B cell (primary cell): ENCODE measurements around the gene SLC20A1. TPM values are rescaled to one million over a fixed set of nuclear protein-coding genes. Genes with fewer than 3 reads are reported as not detected.

Source experiments
- ATAC-seq: fragments of 200-7000 bp; cut with Tn5 transposase; one replicate; pipeline ENCODE4 v1.10.0; 2021; ENCODE audit warnings: low read depth, mild to moderate bottlenecking, moderate number of reproducible peaks, moderate library complexity
- CTCF ChIA-PET: fragments of 350-600 bp; sonication (Branson Sonifier 250); formaldehyde crosslinking; loops from one replicate; lab custom pipeline; 2021; ENCODE audit warnings: antibody characterized with exemption, inconsistent platforms; lab: Charles Lee
- POLR2A ChIA-PET: fragments of 350-600 bp; sonication (Branson Sonifier 250); formaldehyde crosslinking; loops from one replicate; lab custom pipeline; 2021; ENCODE audit warnings: antibody characterized with exemption; lab: Charles Lee
- DNase-seq: peaks from one replicate; pipeline ENCODE4 v3.0.0; 2013
- H2AFZ ChIP-seq: 2 replicates; pipeline ENCODE4 v1.6.1; 2012; ENCODE audit warnings: mild to moderate bottlenecking, low read depth, low read length; ENCODE audit not compliant: insufficient read depth, poor library complexity, severe bottlenecking
- H3K27ac ChIP-seq, 2 donors: 1 replicate in 1 of 2; 2 replicates in 1 of 2; pipeline ENCODE4 v1.5.1; 2012 to 2013; ENCODE audit warnings: low read length in 2 of 2, mild to moderate bottlenecking in 2 of 2, moderate library complexity in 1 of 2
- H3K27me3 ChIP-seq, 4 experiments: fragments of 200-600 bp in 1 of 4; sonication (generic) in 1 of 4; replicated peaks in 1 of 4; 1 replicate in 2 of 4; 2 replicates in 2 of 4; pipeline versions ENCODE4 v1.6.1 to v1.7.0; 2013 to 2016; ENCODE audit warnings: low read length in 3 of 4, mild to moderate bottlenecking in 2 of 4, mixed read lengths in 1 of 4, moderate library complexity in 1 of 4; ENCODE audit not compliant: insufficient read depth in 4 of 4, control insufficient read depth in 3 of 4; ENCODE audit errors: control extremely low read depth in 1 of 4
- H3K36me3 ChIP-seq, 2 experiments: replicated peaks in 1 of 2; 1 replicate in 1 of 2; 2 replicates in 1 of 2; pipeline versions ENCODE4 v1.6.1 to v1.7.1; 2013; ENCODE audit warnings: low read length in 1 of 2; ENCODE audit not compliant: insufficient read depth in 2 of 2, control insufficient read depth in 1 of 2; ENCODE audit errors: control extremely low read depth in 1 of 2, extremely low read depth in 1 of 2
- H3K4me1 ChIP-seq, 2 donors: fragments of 200-600 bp in 1 of 2; sonication (generic) in 1 of 2; 1 replicate in 1 of 2; 2 replicates in 1 of 2; pipeline versions ENCODE4 v1.5.1 to v1.6.1; 2013 to 2017; ENCODE audit warnings: low read length in 2 of 2; ENCODE audit not compliant: control insufficient read depth in 2 of 2, insufficient read depth in 2 of 2
- H3K4me2 ChIP-seq: replicated peaks from 2 replicates; pipeline ENCODE3; 2012; ENCODE audit warnings: mild to moderate bottlenecking, low read depth, low read length; ENCODE audit not compliant: poor library complexity, severe bottlenecking
- H3K4me3 ChIP-seq, 5 experiments: fragments of 200-600 bp in 1 of 5; sonication (generic) in 1 of 5; 1 replicate in 3 of 5; 2 replicates in 2 of 5; pipeline versions ENCODE4 v1.5.1 to v1.7.0; 2011 to 2016; ENCODE audit warnings: low read length in 4 of 5, mild to moderate bottlenecking in 4 of 5, low read depth in 2 of 5, control low read depth in 1 of 5, moderate library complexity in 1 of 5; ENCODE audit not compliant: insufficient read depth in 1 of 5; ENCODE audit errors: control extremely low read depth in 1 of 5, extremely low read depth in 1 of 5
- H3K79me2 ChIP-seq: fragments of 200-600 bp; sonication (generic); one replicate; pipeline ENCODE4 v1.6.0; 2016; ENCODE audit warnings: low read length; ENCODE audit not compliant: control insufficient read depth, insufficient read depth
- H3K9ac ChIP-seq: fragments of 200-600 bp; sonication (generic); 2 replicates; pipeline ENCODE4 v1.6.1; 2017; ENCODE audit warnings: mild to moderate bottlenecking, low read length, moderate library complexity
- H3K9me3 ChIP-seq, 3 donors: one replicate each; pipeline versions ENCODE4 v1.6.1 to v1.7.1; 2013; ENCODE audit warnings: low read length in 2 of 3; ENCODE audit not compliant: control insufficient read depth in 2 of 3, insufficient read depth in 1 of 3; ENCODE audit errors: control extremely low read depth in 1 of 3
- H4K20me1 ChIP-seq: 2 replicates; pipeline ENCODE4 v1.6.0; 2012; ENCODE audit warnings: mild to moderate bottlenecking, low read length; ENCODE audit not compliant: insufficient read depth, control insufficient read depth, poor library complexity, severe bottlenecking
- H3K27ac Mint-ChIP-seq: one replicate; pipeline ENCODE4 v1.8.0; 2021; ENCODE audit warnings: mixed read lengths
- H3K27me3 Mint-ChIP-seq: one replicate; pipeline ENCODE4 v1.8.0; 2021; ENCODE audit warnings: mixed read lengths
- H3K4me1 Mint-ChIP-seq: one replicate; pipeline ENCODE4 v1.8.0; 2021; ENCODE audit warnings: mixed read lengths
- H3K4me3 Mint-ChIP-seq: one replicate; pipeline ENCODE4 v1.8.0; 2021; ENCODE audit warnings: mixed read lengths
- H3K9me3 Mint-ChIP-seq: one replicate; pipeline ENCODE4 v1.8.0; 2022; ENCODE audit warnings: mixed read lengths; ENCODE audit not compliant: insufficient read depth
- EZH2 ChIP-seq: IDR thresholded peaks from 2 replicates; pipeline ENCODE4 v1.6.1; 2012; ENCODE audit warnings: borderline replicate concordance, low read depth, mild to moderate bottlenecking, moderate library complexity, low read length; ENCODE audit not compliant: insufficient read depth, poor library complexity, severe bottlenecking
- WGBS: methylation state at CpG from one replicate; pipeline ENCODE4 v1.1.5; 2013; ENCODE audit warnings: missing lambda C conversion rate; ENCODE audit not compliant: insufficient coverage; 5-methylcytosine and 5-hydroxymethylcytosine counted together
- intact Hi-C: fragments of 100-400 bp; cut with micrococcal nuclease; formaldehyde crosslinking; loops from one replicate; pipeline ENCODE4 v1.10.0; 2022
- polyA plus RNA-seq: library from polyadenylated mRNA; depleted of rRNA; stranded (reverse); fragments of >200 nt; gene quantifications from 2 replicates; pipeline ENCODE4 v1.2.3, GENCODE V29; 2012
- total RNA-seq, 2 donors: library from RNA; stranded (reverse); fragments of 120-200 nt in 1 of 2; gene quantifications; 1 replicate in 1 of 2; 2 replicates in 1 of 2; pipeline versions ENCODE4 v1.2.3 to v1.2.4, GENCODE V29; 2013 to 2022
- TF ChIP-seq, protein P1 (sequence below): fragments of 200-600 bp; IDR thresholded peaks from one replicate; pipeline ENCODE4 v1.8.0; 2022; ENCODE audit warnings: antibody characterized with exemption, mild to moderate bottlenecking

SLC20A1 gene
- total and polyA plus RNA-seq, 2 donors (not counting 1 experiment from before 2014, with no cell fraction given), result 16.1 to 54.9 TPM

DNA sequence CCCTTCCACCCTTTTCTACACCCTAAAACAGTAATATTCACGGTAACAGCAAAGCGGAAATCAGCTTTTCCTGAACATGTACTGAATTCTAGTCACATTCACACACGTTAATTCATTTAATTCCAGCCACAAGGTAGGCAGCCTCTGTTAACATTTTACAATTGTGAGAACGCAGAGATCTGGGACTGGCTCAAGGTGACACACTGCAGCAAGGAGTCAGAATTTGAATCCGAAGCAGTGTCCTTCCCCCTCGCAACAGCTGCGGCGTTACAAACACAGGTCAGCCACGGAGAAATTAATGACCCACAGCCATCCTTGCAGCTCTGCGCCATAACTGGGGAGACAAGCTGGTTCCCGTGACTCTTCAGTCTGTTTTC is 818 bp upstream of the SLC20A1 start:
- WGBS, result under 1% methylated on average over 11 of the region's 11 CpGs
- H3K27ac Mint-ChIP-seq, result peak overlapping the region; percentile 78
- Histone ChIP-seq H2AFZ (peak overlapping the region; percentile 69), H3K9ac (peak overlapping the region; percentile 98), H3K9me3 (no peaks in the 10 kb centered on the region), H3K4me1 (peaks cover 15 to 20% of the 10 kb centered on the region in 2 donors), H3K79me2 (peaks cover 33% of the 10 kb centered on the region), H3K27me3 (no peaks in the 10 kb centered on the region), H3K4me3 (peak overlapping the region; percentile 52 to 98 (median 85)), H3K36me3 (peaks cover 6 to 21% of the 10 kb centered on the region in 2 experiments), H4K20me1 (peaks cover 19% of the 10 kb centered on the region), H3K27ac (peak overlapping the region; percentile 78 to 96), H3K4me2 (peak overlapping the region; percentile 81)
- ATAC-seq, result no peak
- H3K4me3 Mint-ChIP-seq, result peak overlapping the region; percentile 94
- ChIA-PET POLR2A (interaction anchor here (0.6 to 3.0 kb wide), 8 partner anchors 9 to 763 kb away, joined by 3 to 19 read pairs (median 4); partner anchors contain the start of gene CHCHD5), CTCF (interaction anchor here (0.6 to 4.3 kb wide), 15 partner anchors 10 to 757 kb away, joined by 3 to 48 read pairs (median 4); no protein-coding TSS in a partner anchor)
- no peaks in the 10 kb centered on the region for H3K27me3 Mint-ChIP-seq
- DNase-seq, result no peak
- no peaks in the 10 kb centered on the region for H3K9me3 Mint-ChIP-seq
- intact Hi-C loops, result loop anchor here (1.0 to 5.0 kb wide), 9 partner anchors 14 to 588 kb away; partner anchors contain the start of genes CHCHD5, CKAP2L, POLR1B and TMEM87B
- TF ChIP-seq, protein P1, sequence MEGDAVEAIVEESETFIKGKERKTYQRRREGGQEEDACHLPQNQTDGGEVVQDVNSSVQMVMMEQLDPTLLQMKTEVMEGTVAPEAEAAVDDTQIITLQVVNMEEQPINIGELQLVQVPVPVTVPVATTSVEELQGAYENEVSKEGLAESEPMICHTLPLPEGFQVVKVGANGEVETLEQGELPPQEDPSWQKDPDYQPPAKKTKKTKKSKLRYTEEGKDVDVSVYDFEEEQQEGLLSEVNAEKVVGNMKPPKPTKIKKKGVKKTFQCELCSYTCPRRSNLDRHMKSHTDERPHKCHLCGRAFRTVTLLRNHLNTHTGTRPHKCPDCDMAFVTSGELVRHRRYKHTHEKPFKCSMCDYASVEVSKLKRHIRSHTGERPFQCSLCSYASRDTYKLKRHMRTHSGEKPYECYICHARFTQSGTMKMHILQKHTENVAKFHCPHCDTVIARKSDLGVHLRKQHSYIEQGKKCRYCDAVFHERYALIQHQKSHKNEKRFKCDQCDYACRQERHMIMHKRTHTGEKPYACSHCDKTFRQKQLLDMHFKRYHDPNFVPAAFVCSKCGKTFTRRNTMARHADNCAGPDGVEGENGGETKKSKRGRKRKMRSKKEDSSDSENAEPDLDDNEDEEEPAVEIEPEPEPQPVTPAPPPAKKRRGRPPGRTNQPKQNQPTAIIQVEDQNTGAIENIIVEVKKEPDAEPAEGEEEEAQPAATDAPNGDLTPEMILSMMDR, result no peak
- TF ChIP-seq EZH2, result no peak
- H3K4me1 Mint-ChIP-seq, result peaks cover 26% of the 10 kb centered on the region

DNA sequence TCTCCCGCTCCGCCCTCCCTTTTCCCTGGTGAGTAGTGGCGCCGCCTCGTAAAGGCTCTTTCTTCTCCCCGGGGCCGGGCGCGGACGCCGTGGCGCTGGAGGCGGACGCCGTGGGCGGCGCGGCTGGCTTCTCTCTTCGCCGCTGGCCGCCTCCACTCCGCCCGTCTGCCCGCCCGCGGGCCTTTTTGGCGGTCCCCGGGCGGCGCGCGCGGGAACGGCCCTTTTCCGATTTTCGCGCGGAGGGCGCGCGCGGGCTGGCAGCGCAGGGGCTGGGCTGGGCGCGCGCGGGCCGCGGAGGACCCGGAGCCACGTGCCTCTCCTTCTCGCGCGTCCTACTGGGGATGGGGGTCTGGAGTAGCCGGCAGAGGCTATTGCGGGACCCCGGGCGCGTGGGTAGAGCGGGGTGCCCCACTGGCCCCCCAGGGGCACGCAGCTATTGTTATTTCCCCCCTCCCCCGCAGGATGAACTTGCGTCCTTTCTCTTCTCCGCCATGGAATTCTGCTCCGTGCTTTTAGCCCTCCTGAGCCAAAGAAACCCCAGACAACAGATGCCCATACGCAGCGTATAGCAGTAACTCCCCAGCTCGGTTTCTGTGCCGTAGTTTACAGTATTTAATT is 472 bp downstream of the SLC20A1 start:
- ATAC-seq (peak; percentile 10), DNase-seq (no peak)
- peak overlapping the region; percentile 81 for H3K4me2 ChIP-seq
- peak overlapping the region; percentile 90 to 96 for H3K27ac ChIP-seq
- H3K27ac Mint-ChIP-seq, result peak overlapping the region; percentile 90
- H3K9ac ChIP-seq, result peak overlapping the region; percentile 98
- H2AFZ ChIP-seq, result peak overlapping the region; percentile 75
- H3K36me3 ChIP-seq, result peaks cover 6 to 25% of the 10 kb centered on the region in 2 experiments
- CTCF ChIA-PET, result interaction anchor here (0.8 to 4.3 kb wide), 7 partner anchors 19 to 81 kb away, joined by 3 to 48 read pairs (median 4); partner anchors contain the start of gene CHCHD5
- peak overlapping the region; percentile 65 to 98 (median 90) for H3K4me3 ChIP-seq
- peaks cover 19% of the 10 kb centered on the region for H4K20me1 ChIP-seq
- peak overlapping the region; percentile 92 for H3K4me3 Mint-ChIP-seq
- no peaks in the 10 kb centered on the region for H3K9me3 Mint-ChIP-seq
- under 1% methylated on average over 53 of the region's 69 CpGs for WGBS
- intact Hi-C loops, result loop anchor here (5.0 kb wide), 2 partner anchors 61 to 589 kb away; partner anchors contain the start of gene TMEM87B
- TF ChIP-seq EZH2, result no peak
- TF ChIP-seq, protein P1, result no peak
- peaks cover 28% of the 10 kb centered on the region for H3K4me1 Mint-ChIP-seq
- H3K9me3 ChIP-seq, result no peaks in the 10 kb centered on the region
- H3K79me2 ChIP-seq, result peaks cover 34% of the 10 kb centered on the region
- POLR2A ChIA-PET, result interaction anchor here (0.8 to 3.0 kb wide), 5 partner anchors 13 to 79 kb away, joined by 3 to 19 read pairs (median 3); no protein-coding TSS in a partner anchor
- H3K4me1 ChIP-seq, result peaks cover 15 to 20% of the 10 kb centered on the region in 2 donors
- no peaks in the 10 kb centered on the region for H3K27me3 ChIP-seq
- no peaks in the 10 kb centered on the region for H3K27me3 Mint-ChIP-seq
